Measurements from ENCODE around the gene RPP38. TPM values are rescaled to one million over a fixed set of nuclear protein-coding genes. Genes with fewer than 3 reads are reported as not detected.

The RPP38 gene
- total RNA-seq, 1 donor from 2014 or later, result 13.7 TPM

DNA sequence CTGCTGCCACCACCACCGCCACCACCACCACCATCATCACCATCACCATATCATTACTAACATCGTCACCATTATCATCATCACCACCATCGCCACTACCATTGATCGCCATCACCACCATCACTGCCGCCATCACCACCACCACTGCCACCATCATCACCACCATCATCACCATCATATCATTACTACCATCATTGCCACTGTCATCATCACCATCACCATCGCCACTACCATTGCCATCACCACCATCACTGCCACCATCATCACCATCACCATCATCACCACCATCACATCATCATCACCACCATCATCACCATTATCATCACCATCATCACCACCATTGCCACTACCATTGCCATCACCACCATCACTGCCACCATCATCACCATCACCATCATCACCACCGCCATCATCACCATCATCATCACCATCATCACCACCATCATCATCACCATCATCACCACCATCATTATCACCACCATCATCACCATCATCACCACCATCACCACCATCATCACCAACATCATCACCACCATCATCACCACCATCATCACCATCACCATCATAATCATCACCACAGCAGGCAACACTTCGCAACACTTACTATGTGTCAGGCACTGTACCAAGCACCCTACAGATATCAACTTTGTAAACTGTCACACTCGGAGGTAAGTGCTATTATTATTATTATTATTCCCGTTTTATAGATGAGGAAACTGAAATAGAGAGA is 52.1 kb downstream of the RPP38 start:
- Mint-ChIP-seq H3K27ac (ENCODE audit: unreplicated experiment) (no peak overlapping the region), H3K4me1 (ENCODE audit: unreplicated experiment) (no peaks in the 10 kb centered on the region), H3K9me3 (ENCODE audit: unreplicated experiment) (no peaks in the 10 kb centered on the region), H3K4me3 (ENCODE audit: unreplicated experiment) (no peak overlapping the region), H3K27me3 (ENCODE audit: unreplicated experiment) (no peaks in the 10 kb centered on the region), H3K36me3 (ENCODE audit: unreplicated experiment) (no peaks in the 10 kb centered on the region)
- DNase-seq (ENCODE audit: extremely low spot score, unreplicated experiment), result no peak
- TF ChIP-seq, protein P1, sequence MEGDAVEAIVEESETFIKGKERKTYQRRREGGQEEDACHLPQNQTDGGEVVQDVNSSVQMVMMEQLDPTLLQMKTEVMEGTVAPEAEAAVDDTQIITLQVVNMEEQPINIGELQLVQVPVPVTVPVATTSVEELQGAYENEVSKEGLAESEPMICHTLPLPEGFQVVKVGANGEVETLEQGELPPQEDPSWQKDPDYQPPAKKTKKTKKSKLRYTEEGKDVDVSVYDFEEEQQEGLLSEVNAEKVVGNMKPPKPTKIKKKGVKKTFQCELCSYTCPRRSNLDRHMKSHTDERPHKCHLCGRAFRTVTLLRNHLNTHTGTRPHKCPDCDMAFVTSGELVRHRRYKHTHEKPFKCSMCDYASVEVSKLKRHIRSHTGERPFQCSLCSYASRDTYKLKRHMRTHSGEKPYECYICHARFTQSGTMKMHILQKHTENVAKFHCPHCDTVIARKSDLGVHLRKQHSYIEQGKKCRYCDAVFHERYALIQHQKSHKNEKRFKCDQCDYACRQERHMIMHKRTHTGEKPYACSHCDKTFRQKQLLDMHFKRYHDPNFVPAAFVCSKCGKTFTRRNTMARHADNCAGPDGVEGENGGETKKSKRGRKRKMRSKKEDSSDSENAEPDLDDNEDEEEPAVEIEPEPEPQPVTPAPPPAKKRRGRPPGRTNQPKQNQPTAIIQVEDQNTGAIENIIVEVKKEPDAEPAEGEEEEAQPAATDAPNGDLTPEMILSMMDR (IDR thresholded peaks at IDR 0.05), result no peak

DNA sequence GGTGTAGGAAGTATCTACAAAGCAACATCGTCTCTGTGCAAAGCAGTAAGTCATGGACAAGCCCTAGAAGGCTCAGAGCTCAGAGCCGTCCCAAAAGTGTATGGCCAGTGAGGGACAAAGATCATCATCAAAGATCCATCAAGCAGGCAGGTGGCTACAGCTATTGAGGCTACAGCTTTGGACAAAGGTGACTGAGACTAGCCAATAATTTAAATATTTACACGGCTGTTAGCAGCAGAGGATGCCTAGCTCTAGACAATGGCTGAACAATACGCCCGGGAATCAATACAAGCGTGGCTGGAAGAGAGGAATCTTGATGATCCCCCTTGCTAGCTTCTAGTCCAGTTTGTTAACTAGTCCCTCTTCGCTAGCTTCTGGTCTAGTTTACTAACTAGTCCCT is 53.4 kb downstream of the RPP38 start:
- Mint-ChIP-seq H3K9me3 (ENCODE audit: unreplicated experiment) (no peaks in the 10 kb centered on the region), H3K4me1 (ENCODE audit: unreplicated experiment) (no peaks in the 10 kb centered on the region), H3K27ac (ENCODE audit: unreplicated experiment) (no peak overlapping the region), H3K4me3 (ENCODE audit: unreplicated experiment) (no peak overlapping the region), H3K36me3 (ENCODE audit: unreplicated experiment) (no peaks in the 10 kb centered on the region), H3K27me3 (ENCODE audit: unreplicated experiment) (no peaks in the 10 kb centered on the region)
- TF ChIP-seq, protein P1 (IDR thresholded peaks at IDR 0.05), result no peak
- DNase-seq (ENCODE audit: extremely low spot score, unreplicated experiment), result no peak

DNA sequence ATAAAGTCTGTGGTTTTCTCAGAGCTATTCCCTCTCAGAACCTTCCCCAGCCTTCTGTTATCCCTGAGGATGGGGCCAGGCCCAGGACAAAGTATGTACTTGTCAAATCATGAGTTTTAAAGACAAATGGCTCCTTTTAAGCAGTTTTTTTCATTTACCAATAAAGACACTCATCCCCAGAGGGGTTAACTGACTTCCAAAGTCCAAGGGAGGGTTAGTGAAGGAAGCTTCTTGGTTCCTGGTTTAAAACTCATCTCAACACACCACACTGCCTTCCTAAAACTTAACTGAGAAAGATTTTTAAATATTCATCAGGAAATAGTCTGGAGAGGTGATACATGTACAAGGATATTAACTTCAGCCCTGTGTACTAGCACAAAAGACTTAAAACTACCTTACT is 55.4 kb downstream of the RPP38 start:
- no peaks in the 10 kb centered on the region for H3K36me3 Mint-ChIP-seq (ENCODE audit: unreplicated experiment)

More for the DNA sequence above, 55.4 kb downstream of the RPP38 start:
- Mint-ChIP-seq H3K27ac (ENCODE audit: unreplicated experiment) (no peak overlapping the region), H3K27me3 (ENCODE audit: unreplicated experiment) (no peaks in the 10 kb centered on the region), H3K4me3 (ENCODE audit: unreplicated experiment) (no peak overlapping the region), H3K9me3 (ENCODE audit: unreplicated experiment) (no peaks in the 10 kb centered on the region), H3K4me1 (ENCODE audit: unreplicated experiment) (no peaks in the 10 kb centered on the region)
- no peak for DNase-seq (ENCODE audit: extremely low spot score, unreplicated experiment)
- TF ChIP-seq, protein P1 (IDR thresholded peaks at IDR 0.05), result no peak

Other genes with a start within 250 kb of the RPP38 start
- 8.2 and 9.8 TPM in 2 replicates for gene SUV39H2, start 218.5 kb upstream of the RPP38 start, total RNA-seq
- 9.3 and 9.7 TPM in 2 replicates for gene DCLRE1C, start 143.3 kb upstream of the RPP38 start, total RNA-seq
- gene MEIG1, start 138.0 kb upstream of the RPP38 start, total RNA-seq, result 1.0 TPM in 1 of 2 replicates, not detected in the other
- 0.59 TPM in 1 of 2 replicates, not detected in the other for gene OLAH, start 53.4 kb upstream of the RPP38 start, total RNA-seq
- 0.73 and 0.86 TPM in 2 replicates for gene ACBD7, start 8.6 kb upstream of the RPP38 start, total RNA-seq
- gene NMT2, start 71.3 kb downstream of the RPP38 start, total RNA-seq, result 15.0 and 17.4 TPM in 2 replicates